ENCODE data around the gene TRMU.

TRMU gene

DNA sequence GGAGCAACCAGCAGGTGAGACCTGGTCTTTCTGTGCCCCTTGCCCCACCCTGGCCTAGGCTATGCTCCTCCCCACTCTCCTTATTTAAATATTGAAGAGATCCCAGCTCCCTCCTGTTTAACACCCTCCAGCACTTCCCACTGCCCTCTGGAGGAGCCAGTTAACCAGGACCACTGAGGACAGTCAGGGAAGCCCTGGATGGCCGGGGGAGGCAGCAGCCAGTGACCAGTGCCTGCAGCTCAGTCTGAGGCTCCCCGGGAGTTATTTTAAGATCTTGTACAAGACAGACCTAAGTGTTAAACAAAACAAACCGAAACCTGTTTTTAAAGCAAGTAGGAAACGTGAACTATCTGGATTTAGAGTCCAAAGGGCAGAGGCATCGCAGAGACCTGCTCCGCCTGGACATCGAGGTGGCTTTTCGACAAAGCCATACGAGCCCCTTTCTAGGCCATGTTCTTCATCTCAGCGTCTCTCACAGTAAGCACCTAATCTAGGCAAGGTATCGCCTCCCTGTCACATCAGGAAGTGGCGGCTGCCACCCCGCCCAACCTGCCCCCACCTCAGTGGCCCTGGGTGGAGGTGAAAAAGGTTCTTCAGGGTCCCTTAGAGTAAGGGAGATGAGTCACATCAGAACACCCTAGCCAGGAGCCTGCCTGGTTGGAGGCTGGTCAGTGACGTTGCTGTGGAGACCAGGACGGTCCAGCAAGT is 35.2 kb downstream of the TRMU start:
- no peak for DNase-seq (ENCODE audit: low read depth)
- in situ Hi-C loops (cut with HindIII; ENCODE audit: low sequenced_read_pairs): no loop called here
- H3K4me3 ChIP-seq (ENCODE audit: low read depth, low read length): no peak overlapping the region
- TF ChIP-seq, protein P1, sequence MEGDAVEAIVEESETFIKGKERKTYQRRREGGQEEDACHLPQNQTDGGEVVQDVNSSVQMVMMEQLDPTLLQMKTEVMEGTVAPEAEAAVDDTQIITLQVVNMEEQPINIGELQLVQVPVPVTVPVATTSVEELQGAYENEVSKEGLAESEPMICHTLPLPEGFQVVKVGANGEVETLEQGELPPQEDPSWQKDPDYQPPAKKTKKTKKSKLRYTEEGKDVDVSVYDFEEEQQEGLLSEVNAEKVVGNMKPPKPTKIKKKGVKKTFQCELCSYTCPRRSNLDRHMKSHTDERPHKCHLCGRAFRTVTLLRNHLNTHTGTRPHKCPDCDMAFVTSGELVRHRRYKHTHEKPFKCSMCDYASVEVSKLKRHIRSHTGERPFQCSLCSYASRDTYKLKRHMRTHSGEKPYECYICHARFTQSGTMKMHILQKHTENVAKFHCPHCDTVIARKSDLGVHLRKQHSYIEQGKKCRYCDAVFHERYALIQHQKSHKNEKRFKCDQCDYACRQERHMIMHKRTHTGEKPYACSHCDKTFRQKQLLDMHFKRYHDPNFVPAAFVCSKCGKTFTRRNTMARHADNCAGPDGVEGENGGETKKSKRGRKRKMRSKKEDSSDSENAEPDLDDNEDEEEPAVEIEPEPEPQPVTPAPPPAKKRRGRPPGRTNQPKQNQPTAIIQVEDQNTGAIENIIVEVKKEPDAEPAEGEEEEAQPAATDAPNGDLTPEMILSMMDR (IDR thresholded peaks at IDR 0.05; ENCODE audit: low read depth, low read length, missing control alignments): no peak

DNA sequence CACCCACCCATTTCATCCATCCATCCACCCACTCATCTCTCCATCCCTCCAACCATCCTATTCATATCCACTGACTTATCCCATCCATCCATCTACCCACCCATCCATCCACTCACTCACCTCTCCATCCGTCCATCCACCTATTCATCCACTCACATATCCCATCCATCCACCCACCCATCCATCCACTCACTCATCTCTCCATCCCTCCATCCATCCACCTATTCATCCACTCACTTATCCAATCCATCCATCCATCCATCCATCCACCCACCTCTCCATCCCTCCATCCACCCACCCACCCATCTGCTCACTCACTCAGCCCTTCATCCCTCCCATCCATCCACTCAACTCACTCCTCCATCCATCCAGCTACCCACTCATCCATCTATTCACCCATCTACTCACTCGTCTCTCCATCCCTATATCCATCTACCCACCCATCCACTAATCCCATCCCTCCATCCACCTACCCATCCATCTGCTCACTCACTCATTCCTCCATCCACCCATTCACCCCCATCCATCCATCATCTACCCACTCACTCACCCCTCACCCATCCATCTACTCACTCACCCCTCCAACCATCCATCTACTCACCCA is 36.2 kb downstream of the TRMU start:
- TF ChIP-seq, protein P1 (IDR thresholded peaks at IDR 0.05; ENCODE audit: low read depth, low read length, missing control alignments): no peak
- no peak overlapping the region for H3K4me3 ChIP-seq (ENCODE audit: low read depth, low read length)
- DNase-seq (ENCODE audit: low read depth): no peak
- in situ Hi-C loops (cut with HindIII; ENCODE audit: low sequenced_read_pairs): no loop called here

DNA sequence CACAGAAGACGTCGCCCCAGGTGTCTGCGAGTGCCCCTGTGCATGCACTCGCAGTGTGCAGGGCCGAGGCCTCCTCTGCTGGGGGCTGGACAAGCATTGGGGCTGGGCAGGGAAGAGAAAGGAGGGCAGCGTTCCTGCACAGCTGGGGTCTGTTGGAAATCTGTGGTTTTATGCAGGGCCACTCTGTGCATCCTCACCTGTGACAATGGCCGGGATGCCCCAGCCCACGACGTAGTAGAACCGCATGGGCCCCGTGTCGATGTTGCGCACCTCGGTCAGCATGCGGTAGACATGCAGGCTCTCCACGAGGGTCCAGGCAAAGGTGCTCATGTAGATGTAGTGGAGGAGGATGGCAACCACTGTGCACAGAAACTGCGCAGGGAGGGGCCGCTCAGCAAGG is 37.2 kb downstream of the TRMU start:
- no peak for DNase-seq (ENCODE audit: low read depth)
- in situ Hi-C loops (cut with HindIII; ENCODE audit: low sequenced_read_pairs): no loop called here
- TF ChIP-seq, protein P1 (IDR thresholded peaks at IDR 0.05; ENCODE audit: low read depth, low read length, missing control alignments): no peak
- H3K4me3 ChIP-seq (ENCODE audit: low read depth, low read length): no peak overlapping the region

DNA sequence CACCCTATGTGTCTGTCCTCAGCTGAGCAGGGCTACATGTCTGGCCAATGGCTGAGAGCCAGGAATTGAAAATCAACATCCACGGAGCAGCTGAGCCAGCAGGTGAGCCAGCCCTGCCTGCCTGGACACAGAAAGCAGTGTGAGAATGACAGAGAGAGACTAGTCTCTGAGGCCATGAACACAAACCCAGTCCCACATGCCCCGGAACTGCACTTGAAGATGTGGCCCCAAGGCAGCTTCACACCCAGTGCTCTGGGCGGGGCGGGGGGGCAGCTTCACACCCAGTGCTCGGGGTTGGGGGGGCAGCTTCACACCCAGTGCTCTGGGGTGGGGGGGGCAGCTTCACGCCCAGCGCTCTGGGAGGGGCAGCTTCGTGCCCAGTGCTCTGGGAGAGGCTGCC is 37.6 kb downstream of the TRMU start:
- TF ChIP-seq, protein P1 (IDR thresholded peaks at IDR 0.05; ENCODE audit: low read depth, low read length, missing control alignments): no peak
- no peak overlapping the region for H3K4me3 ChIP-seq (ENCODE audit: low read depth, low read length)
- DNase-seq (ENCODE audit: low read depth): no peak
- in situ Hi-C loops (cut with HindIII; ENCODE audit: low sequenced_read_pairs): no loop called here

DNA sequence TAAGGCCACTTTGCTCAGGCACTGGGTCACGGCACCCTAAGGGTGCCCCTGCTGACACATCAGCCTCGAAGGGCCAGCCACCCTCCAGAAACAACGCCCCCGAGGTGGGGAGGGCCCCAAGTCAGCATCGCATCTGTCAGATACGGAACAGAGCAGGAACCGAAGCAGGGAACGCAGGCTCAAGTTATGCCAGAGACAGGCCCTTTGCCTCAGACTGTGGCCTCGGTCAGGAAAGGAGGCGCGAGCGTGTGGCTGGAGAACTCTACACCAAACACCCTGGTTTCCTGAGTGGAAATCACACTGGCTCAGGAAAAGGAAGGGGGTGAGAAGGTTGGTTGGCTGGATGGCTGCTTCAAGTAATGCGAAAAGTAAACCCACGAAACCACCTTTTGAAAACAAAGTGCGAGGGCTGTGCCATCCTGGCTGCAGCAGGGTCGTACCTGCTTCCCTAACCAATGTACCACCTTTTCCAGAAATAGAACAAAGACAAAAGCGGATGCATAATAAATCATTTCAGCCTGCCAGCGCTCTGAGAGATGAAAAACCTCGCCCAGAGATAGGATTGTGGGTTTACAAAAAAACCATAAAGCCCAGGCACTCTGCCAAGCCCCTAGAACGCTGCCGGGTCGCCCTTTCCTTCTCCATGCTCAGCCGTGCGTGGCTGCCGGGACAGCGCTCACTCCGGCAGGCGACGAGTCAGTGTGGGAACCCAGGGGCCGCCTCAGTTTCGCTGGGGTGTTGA is 38.6 kb downstream of the TRMU start:
- peak; percentile 28 for DNase-seq (ENCODE audit: low read depth)
- TF ChIP-seq, protein P1 (IDR thresholded peaks at IDR 0.05; ENCODE audit: low read depth, low read length, missing control alignments): no peak
- in situ Hi-C loops (cut with HindIII; ENCODE audit: low sequenced_read_pairs): no loop called here
- no peak overlapping the region for H3K4me3 ChIP-seq (ENCODE audit: low read depth, low read length)

DNA sequence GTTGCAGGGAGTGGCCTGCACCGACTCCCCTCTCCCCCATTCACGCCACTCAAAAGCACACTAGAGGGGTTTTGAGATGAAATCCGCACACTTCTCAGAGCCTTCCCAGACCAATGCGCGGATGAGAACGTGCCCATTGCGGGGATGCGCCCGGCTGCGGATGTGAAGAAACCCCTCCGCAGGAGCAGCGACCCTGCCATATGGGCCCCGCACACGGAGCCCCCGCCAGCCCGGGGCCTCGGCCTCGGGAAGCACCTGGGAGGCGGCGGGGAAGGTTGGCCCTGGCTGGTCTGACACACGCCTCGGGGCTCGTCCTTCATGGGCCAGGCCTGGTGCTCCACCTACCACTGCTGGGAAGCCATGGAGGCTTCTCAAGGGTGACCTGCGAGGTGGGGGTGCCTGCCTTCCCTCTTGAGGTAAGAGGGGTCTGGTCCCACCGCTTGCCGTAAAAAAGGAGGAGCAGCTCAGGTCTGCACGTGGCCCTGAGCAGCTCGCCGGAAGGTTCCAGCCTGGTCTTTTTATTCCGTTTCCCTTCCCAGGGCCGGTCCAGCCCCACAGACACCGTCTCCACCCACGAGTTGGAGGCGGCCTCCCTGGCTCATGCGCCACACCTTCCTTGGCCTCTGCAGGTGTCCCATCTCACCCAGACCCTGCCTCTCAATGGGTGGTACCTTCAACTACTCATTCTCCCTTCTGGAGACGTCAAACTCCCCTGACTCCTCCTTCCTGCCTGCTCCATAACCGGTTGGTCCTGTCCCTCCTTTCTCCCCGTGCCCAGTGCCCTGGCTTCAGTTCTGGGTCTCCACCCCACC is 39.4 kb downstream of the TRMU start:
- DNase-seq (ENCODE audit: low read depth): no peak
- in situ Hi-C loops (cut with HindIII; ENCODE audit: low sequenced_read_pairs): no loop called here
- H3K4me3 ChIP-seq (ENCODE audit: low read depth, low read length): no peak overlapping the region
- TF ChIP-seq, protein P1 (IDR thresholded peaks at IDR 0.05; ENCODE audit: low read depth, low read length, missing control alignments): no peak
